CD14-positive monocyte (primary cell): ENCODE measurements around the gene SERPINA9. TPM values are rescaled to one million over a fixed set of nuclear protein-coding genes. Genes with fewer than 3 reads are reported as not detected.

Experiments used
- DNase-seq, 3 donors: peaks; one replicate each; pipeline ENCODE4 v3.0.0-alpha.2; 2011 to 2022
- H2AFZ ChIP-seq: 2 replicates; pipeline ENCODE4 v1.6.0; 2012; ENCODE audit warnings: mild to moderate bottlenecking, low read depth, low read length, inconsistent platforms; ENCODE audit not compliant: insufficient read depth, poor library complexity, severe bottlenecking
- H3K27ac ChIP-seq, 2 donors: 1 replicate in 1 of 2; 2 replicates in 1 of 2; pipeline ENCODE4 v1.5.1; 2012 to 2013; ENCODE audit warnings: low read length in 2 of 2, control low read depth in 1 of 2, inconsistent platforms in 1 of 2, low read depth in 1 of 2, mild to moderate bottlenecking in 1 of 2
- H3K27me3 ChIP-seq, 2 donors: one replicate each; pipeline versions ENCODE4 v1.6.0 to v1.6.1; 2011 to 2013; ENCODE audit warnings: low read length in 2 of 2; ENCODE audit not compliant: control insufficient read depth in 2 of 2, insufficient read depth in 2 of 2
- H3K36me3 ChIP-seq, 2 donors: replicated peaks in 1 of 2; 1 replicate in 1 of 2; 2 replicates in 1 of 2; pipeline versions ENCODE4 v1.5.1 to v1.6.1; 2012 to 2013; ENCODE audit warnings: low read length in 2 of 2, control low read depth in 1 of 2, inconsistent platforms in 1 of 2, mild to moderate bottlenecking in 1 of 2; ENCODE audit not compliant: insufficient read depth in 2 of 2, control insufficient read depth in 1 of 2
- H3K4me1 ChIP-seq, 2 donors: 1 replicate in 1 of 2; 2 replicates in 1 of 2; pipeline versions ENCODE4 v1.5.1 to v1.6.1; 2012 to 2013; ENCODE audit warnings: low read length in 2 of 2, control low read depth in 1 of 2, inconsistent platforms in 1 of 2, mild to moderate bottlenecking in 1 of 2, moderate library complexity in 1 of 2; ENCODE audit not compliant: insufficient read depth in 2 of 2, control insufficient read depth in 1 of 2
- H3K4me2 ChIP-seq: replicated peaks from 2 replicates; pipeline ENCODE3; 2012; ENCODE audit warnings: low read length, moderate library complexity, mild to moderate bottlenecking; ENCODE audit not compliant: poor library complexity, severe bottlenecking; ENCODE audit errors: extremely low read depth
- H3K4me3 ChIP-seq, 3 experiments: fragments of 200-600 bp in 1 of 3; sonication (generic) in 1 of 3; replicated peaks in 1 of 3; 1 replicate in 2 of 3; 2 replicates in 1 of 3; pipeline ENCODE4 v1.5.1; 2011 to 2013; ENCODE audit warnings: low read length in 3 of 3, mild to moderate bottlenecking in 3 of 3, control low read depth in 2 of 3, low read depth in 2 of 3, inconsistent platforms in 1 of 3, moderate library complexity in 1 of 3
- H3K79me2 ChIP-seq: 2 replicates; pipeline ENCODE4 v1.6.0; 2012; ENCODE audit warnings: mild to moderate bottlenecking, control low read depth, inconsistent platforms, low read length, moderate library complexity; ENCODE audit not compliant: insufficient read depth
- H3K9ac ChIP-seq: 2 replicates; pipeline ENCODE4 v1.6.0; 2017; ENCODE audit warnings: low read length, mild to moderate bottlenecking; ENCODE audit not compliant: insufficient read depth, poor library complexity, severe bottlenecking
- H3K9me3 ChIP-seq, 2 donors: replicated peaks in 1 of 2; 1 replicate in 1 of 2; 2 replicates in 1 of 2; pipeline versions ENCODE4 v1.5.1 to v1.6.1; 2012 to 2013; ENCODE audit warnings: low read length in 2 of 2, control low read depth in 1 of 2; ENCODE audit not compliant: control insufficient read depth in 1 of 2, insufficient read depth in 1 of 2
- H4K20me1 ChIP-seq: 2 replicates; pipeline ENCODE4 v1.6.0; 2012; ENCODE audit warnings: mild to moderate bottlenecking, low read length, control low read depth, moderate library complexity; ENCODE audit not compliant: insufficient read depth
- H3K27ac Mint-ChIP-seq, 7 donors: one replicate each; pipeline ENCODE4 v1.8.0; 2020; ENCODE audit warnings: mild to moderate bottlenecking in 7 of 7, mixed read lengths in 7 of 7, moderate library complexity in 6 of 7, inconsistent platforms in 2 of 7
- H3K27me3 Mint-ChIP-seq, 3 donors: one replicate each; pipeline ENCODE4 v1.8.0; 2021 to 2022; ENCODE audit warnings: low read depth in 3 of 3, mild to moderate bottlenecking in 3 of 3, mixed read lengths in 3 of 3, moderate library complexity in 3 of 3, inconsistent platforms in 1 of 3
- H3K36me3 Mint-ChIP-seq, 2 donors: one replicate each; pipeline ENCODE4 v1.8.0; 2020; ENCODE audit warnings: mixed read lengths in 2 of 2, inconsistent platforms in 1 of 2, mild to moderate bottlenecking in 1 of 2
- H3K4me1 Mint-ChIP-seq: one replicate; pipeline ENCODE4 v1.8.0; 2020; ENCODE audit warnings: mild to moderate bottlenecking, mixed read lengths
- H3K4me3 Mint-ChIP-seq, 2 donors: one replicate each; pipeline ENCODE4 v1.8.0; 2020; ENCODE audit warnings: mild to moderate bottlenecking in 2 of 2, mixed read lengths in 2 of 2, moderate library complexity in 1 of 2
- H3K9me3 Mint-ChIP-seq, 7 donors: one replicate each; pipeline ENCODE4 v1.8.0; 2020 to 2022; ENCODE audit warnings: mixed read lengths in 7 of 7, mild to moderate bottlenecking in 6 of 7, moderate library complexity in 6 of 7, inconsistent platforms in 2 of 7
- WGBS: methylation state at CpG from one replicate; pipeline ENCODE4 v1.1.5; 2013; ENCODE audit warnings: missing lambda C conversion rate; ENCODE audit not compliant: insufficient coverage; 5-methylcytosine and 5-hydroxymethylcytosine counted together
- intact Hi-C, 2 donors: fragments of 100-400 bp; cut with micrococcal nuclease; formaldehyde crosslinking; loops; one replicate each; pipeline versions ENCODE4 v1.15.0 to v1.15.1; 2023
- polyA plus RNA-seq, 3 donors: library from polyadenylated mRNA; depleted of rRNA in 1 of 3; unstranded in 2 of 3; stranded (reverse) in 1 of 3; fragments of 300-500 nt in 2 of 3; fragments of >200 nt in 1 of 3; fragmentation: Illumina TruSeq in 2 of 3; gene quantifications; 1 replicate in 2 of 3; 2 replicates in 1 of 3; pipeline ENCODE4 v1.2.3, GENCODE V29; 2012 to 2021
- TF ChIP-seq, protein P1 (sequence below): fragments of 200-600 bp; IDR thresholded peaks from one replicate; pipeline ENCODE4 v1.8.0; 2022; ENCODE audit warnings: antibody characterized with exemption, mild to moderate bottlenecking

Gene SERPINA9
- polyA plus RNA-seq, 3 donors = not detected

DNA sequence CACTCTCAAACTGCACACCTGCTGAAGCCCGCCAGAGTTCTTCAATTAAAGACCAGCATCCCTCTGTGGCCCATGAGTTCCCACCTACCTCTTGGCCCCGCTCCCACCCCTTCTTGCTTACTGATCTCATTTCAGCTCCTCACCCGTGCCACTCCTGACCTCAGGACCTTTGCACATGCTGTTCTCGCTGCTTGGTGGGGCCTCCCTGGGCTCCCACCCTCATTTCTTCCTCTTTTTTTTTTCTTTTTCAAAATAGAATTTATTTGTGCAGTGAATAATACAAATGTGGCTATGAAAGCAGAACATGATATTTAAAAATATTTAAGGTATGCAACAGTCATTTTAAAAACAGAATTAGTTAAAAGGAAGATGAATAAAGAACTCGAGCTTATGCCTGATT is 8.5 kb upstream of the SERPINA9 start:
- Histone ChIP-seq H3K4me3 (no peak overlapping the region), H4K20me1 (no peaks in the 10 kb centered on the region), H3K9me3 (no peaks in the 10 kb centered on the region), H3K4me2 (no peak overlapping the region), H3K9ac (no peak overlapping the region), H3K27ac (no peak overlapping the region), H3K36me3 (no peaks in the 10 kb centered on the region), H3K27me3 (peaks cover 0 to 6% of the 10 kb centered on the region in 2 donors), H3K79me2 (no peaks in the 10 kb centered on the region), H3K4me1 (no peaks in the 10 kb centered on the region), H2AFZ (no peak overlapping the region)
- WGBS = 86% methylated on average over 2 of the region's 5 CpGs
- Mint-ChIP-seq H3K4me1 (peaks cover 3% of the 10 kb centered on the region), H3K27ac (no peak overlapping the region), H3K36me3 (no peaks in the 10 kb centered on the region), H3K9me3 (peaks cover 0 to 2% (median 0%) of the 10 kb centered on the region in 7 donors), H3K27me3 (peaks cover 8 to 16% (median 11%) of the 10 kb centered on the region in 3 donors), H3K4me3 (peak overlapping the region in 1 of 2 donors; percentile 31)
- DNase-seq = no peak
- TF ChIP-seq, protein P1, sequence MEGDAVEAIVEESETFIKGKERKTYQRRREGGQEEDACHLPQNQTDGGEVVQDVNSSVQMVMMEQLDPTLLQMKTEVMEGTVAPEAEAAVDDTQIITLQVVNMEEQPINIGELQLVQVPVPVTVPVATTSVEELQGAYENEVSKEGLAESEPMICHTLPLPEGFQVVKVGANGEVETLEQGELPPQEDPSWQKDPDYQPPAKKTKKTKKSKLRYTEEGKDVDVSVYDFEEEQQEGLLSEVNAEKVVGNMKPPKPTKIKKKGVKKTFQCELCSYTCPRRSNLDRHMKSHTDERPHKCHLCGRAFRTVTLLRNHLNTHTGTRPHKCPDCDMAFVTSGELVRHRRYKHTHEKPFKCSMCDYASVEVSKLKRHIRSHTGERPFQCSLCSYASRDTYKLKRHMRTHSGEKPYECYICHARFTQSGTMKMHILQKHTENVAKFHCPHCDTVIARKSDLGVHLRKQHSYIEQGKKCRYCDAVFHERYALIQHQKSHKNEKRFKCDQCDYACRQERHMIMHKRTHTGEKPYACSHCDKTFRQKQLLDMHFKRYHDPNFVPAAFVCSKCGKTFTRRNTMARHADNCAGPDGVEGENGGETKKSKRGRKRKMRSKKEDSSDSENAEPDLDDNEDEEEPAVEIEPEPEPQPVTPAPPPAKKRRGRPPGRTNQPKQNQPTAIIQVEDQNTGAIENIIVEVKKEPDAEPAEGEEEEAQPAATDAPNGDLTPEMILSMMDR = no peak
- intact Hi-C loops = no loop called here

DNA sequence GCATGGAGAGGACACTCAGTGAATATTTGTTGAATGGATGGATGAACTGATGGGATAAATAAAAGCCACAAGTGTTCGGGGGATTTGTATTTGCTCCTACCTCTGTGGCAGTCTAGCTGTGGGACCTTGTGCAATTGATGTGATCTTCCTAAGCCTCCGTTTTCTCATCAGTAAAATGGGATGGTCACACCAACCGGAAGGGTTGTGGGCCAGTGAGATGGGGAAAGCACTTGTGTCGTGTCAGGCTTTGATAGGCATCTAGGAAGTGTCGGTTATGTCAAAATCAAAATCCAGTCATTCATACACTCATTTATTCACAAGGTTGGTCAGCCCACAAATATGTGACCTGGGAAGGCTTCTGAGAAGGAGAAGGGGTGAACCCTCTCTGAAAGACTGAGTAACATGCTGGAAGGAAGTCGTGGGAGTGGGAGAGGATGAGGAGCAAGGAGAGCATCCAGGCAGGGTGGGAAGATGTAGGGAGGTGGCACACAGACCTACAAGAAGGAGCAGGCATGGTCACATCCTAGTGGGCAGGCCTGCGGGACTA is 7.8 kb upstream of the SERPINA9 start:
- WGBS = 100% methylated on average over 1 of the region's 7 CpGs
- Histone ChIP-seq H3K9me3 (peaks cover 3 to 6% of the 10 kb centered on the region in 2 donors), H3K4me1 (no peaks in the 10 kb centered on the region), H4K20me1 (no peaks in the 10 kb centered on the region), H3K27ac (no peak overlapping the region), H3K27me3 (peaks cover 0 to 6% of the 10 kb centered on the region in 2 donors), H3K79me2 (no peaks in the 10 kb centered on the region), H2AFZ (no peak overlapping the region), H3K36me3 (no peaks in the 10 kb centered on the region), H3K4me2 (no peak overlapping the region), H3K9ac (no peak overlapping the region), H3K4me3 (no peak overlapping the region)
- Mint-ChIP-seq H3K27ac (peak overlapping the region in 1 of 7 donors; percentile 54), H3K4me3 (no peak overlapping the region), H3K27me3 (peaks cover 7 to 20% (median 12%) of the 10 kb centered on the region in 3 donors), H3K36me3 (no peaks in the 10 kb centered on the region), H3K4me1 (peaks cover 3% of the 10 kb centered on the region), H3K9me3 (peaks cover 3 to 9% (median 7%) of the 10 kb centered on the region in 7 donors)
- intact Hi-C loops = no loop called here
- DNase-seq = no peak
- TF ChIP-seq, protein P1 = no peak
